Prostate gland (tissue), 2 donors: ENCODE results near the gene HEG1. TPM values are rescaled to one million over a fixed set of nuclear protein-coding genes. Genes with fewer than 3 reads are reported as not detected.

ENCODE experiments used
- DNase-seq: peaks from one replicate; pipeline ENCODE4 v3.0.0-alpha.2; 2019; ENCODE audit warnings: low spot score
- H3K27ac ChIP-seq, 2 donors: fragments of 200-600 bp; sonication (generic); 2 replicates each; pipeline ENCODE4 v1.5.1; 2017 to 2019
- H3K27me3 ChIP-seq: fragments of 200-600 bp; sonication (generic); replicated peaks from 2 replicates; pipeline ENCODE4 v1.5.1; 2019; ENCODE audit not compliant: insufficient read depth
- H3K36me3 ChIP-seq, 2 donors: fragments of 200-600 bp; sonication (generic); 1 replicate in 1 of 2; 2 replicates in 1 of 2; pipeline versions ENCODE4 v1.5.1 to v1.8.1; 2017 to 2019
- H3K4me1 ChIP-seq: fragments of 200-600 bp; sonication (generic); replicated peaks from 2 replicates; pipeline ENCODE4 v1.5.1; 2019
- H3K4me3 ChIP-seq, 2 donors: fragments of 200-600 bp; sonication (generic); 2 replicates each; pipeline ENCODE4 v1.5.1; 2017 to 2019
- H3K9me3 ChIP-seq: fragments of 200-600 bp; sonication (generic); 2 replicates; pipeline ENCODE4 v1.5.1; 2017
- CTCF ChIP-seq, 4 experiments: fragments of 200-600 bp in 2 of 4; fragments of 450-650 bp in 2 of 4; sonication (generic) in 2 of 4; IDR thresholded peaks; 1 replicate in 3 of 4; 2 replicates in 1 of 4; pipeline ENCODE4 v1.5.1; 2016 to 2019; ENCODE audit warnings: antibody characterized with exemption in 4 of 4, mild to moderate bottlenecking in 2 of 4, moderate library complexity in 2 of 4
- POLR2A ChIP-seq: fragments of 450-650 bp; IDR thresholded peaks from one replicate; pipeline ENCODE4 v1.6.1; 2016; ENCODE audit warnings: antibody characterized with exemption, mild to moderate bottlenecking
- POLR2AphosphoS5 ChIP-seq: sonication (generic); formaldehyde crosslinking; IDR thresholded peaks from one replicate; pipeline ENCODE4 v1.6.1; 2017; ENCODE audit warnings: antibody characterized with exemption
- WGBS: methylation state at CpG from one replicate; pipeline ENCODE4 v1.1.5; 2018; 5-methylcytosine and 5-hydroxymethylcytosine counted together
- intact Hi-C: fragments of 100-400 bp; cut with DNase I; formaldehyde crosslinking; loops from one replicate; pipeline ENCODE4 v1.14.2; 2022
- total RNA-seq, 2 donors: library from RNA; depleted of rRNA; stranded (reverse); fragments of >200 nt; gene quantifications; one replicate each; pipeline ENCODE4 v1.1.0, GENCODE V29; 2016

HEG1 gene
- total RNA-seq, 2 donors from 2014 or later: 27.5 to 130 TPM

GRCh38 chr3:125075738-125076137, 19.9 kb upstream of the HEG1 start:
- TF ChIP-seq POLR2AphosphoS5: no peak
- no peak for TF ChIP-seq CTCF (IDR thresholded peaks at IDR 0.05)
- no peak for TF ChIP-seq POLR2A
- H3K27ac ChIP-seq: no peak overlapping the region
- no peaks in the 10 kb centered on the region for H3K27me3 ChIP-seq
- intact Hi-C loops: no loop called here
- DNase-seq: no peak
- no peaks in the 10 kb centered on the region for H3K4me1 ChIP-seq
- 73% methylated on average over 3 of the region's 3 CpGs for WGBS
- no peaks in the 10 kb centered on the region for H3K9me3 ChIP-seq
- no peaks in the 10 kb centered on the region for H3K36me3 ChIP-seq
- no peak overlapping the region for H3K4me3 ChIP-seq

GRCh38 chr3:125073390-125073905, 17.7 kb upstream of the HEG1 start:
- intact Hi-C loops: no loop called here
- H3K4me1 ChIP-seq: no peaks in the 10 kb centered on the region
- no peak for TF ChIP-seq CTCF (IDR thresholded peaks at IDR 0.05)
- TF ChIP-seq POLR2AphosphoS5: no peak
- no peak for TF ChIP-seq POLR2A
- no peaks in the 10 kb centered on the region for H3K27me3 ChIP-seq
- DNase-seq: no peak
- H3K4me3 ChIP-seq: no peak overlapping the region
- H3K27ac ChIP-seq: no peak overlapping the region
- 86% methylated on average over 7 of the region's 7 CpGs for WGBS
- H3K9me3 ChIP-seq: no peaks in the 10 kb centered on the region
- H3K36me3 ChIP-seq: no peaks in the 10 kb centered on the region

GRCh38 chr3:125072749-125073389, 17.1 kb upstream of the HEG1 start:
- Histone ChIP-seq H3K36me3 (no peaks in the 10 kb centered on the region), H3K9me3 (no peaks in the 10 kb centered on the region), H3K4me3 (no peak overlapping the region), H3K27ac (no peak overlapping the region), H3K27me3 (no peaks in the 10 kb centered on the region), H3K4me1 (no peaks in the 10 kb centered on the region)
- intact Hi-C loops: no loop called here
- no peak for TF ChIP-seq POLR2AphosphoS5
- TF ChIP-seq POLR2A: no peak
- no peak for TF ChIP-seq CTCF (IDR thresholded peaks at IDR 0.05)
- WGBS: 86% methylated on average over 4 of the region's 4 CpGs
- DNase-seq: no peak

- Histone ChIP-seq H3K9me3 (no peaks in the 10 kb centered on the region), H3K27me3 (no peaks in the 10 kb centered on the region), H3K27ac (no peak overlapping the region), H3K4me3 (no peak overlapping the region), H3K36me3 (no peaks in the 10 kb centered on the region), H3K4me1 (no peaks in the 10 kb centered on the region)
- intact Hi-C loops: no loop called here
- no peak for DNase-seq
- no peak for TF ChIP-seq POLR2A
- TF ChIP-seq CTCF (IDR thresholded peaks at IDR 0.05): no peak
- no peak for TF ChIP-seq POLR2AphosphoS5
Measured at GRCh38 chr3:125072301-125072700, 16.5 kb upstream of the HEG1 start.
